ENCODE results near the gene SCG3.
"Not testable (repeated sequence)": the region's sequence is repeated elsewhere in the genome, so short reads cannot be mapped to it uniquely, and the experiment has no call there.

DNA sequence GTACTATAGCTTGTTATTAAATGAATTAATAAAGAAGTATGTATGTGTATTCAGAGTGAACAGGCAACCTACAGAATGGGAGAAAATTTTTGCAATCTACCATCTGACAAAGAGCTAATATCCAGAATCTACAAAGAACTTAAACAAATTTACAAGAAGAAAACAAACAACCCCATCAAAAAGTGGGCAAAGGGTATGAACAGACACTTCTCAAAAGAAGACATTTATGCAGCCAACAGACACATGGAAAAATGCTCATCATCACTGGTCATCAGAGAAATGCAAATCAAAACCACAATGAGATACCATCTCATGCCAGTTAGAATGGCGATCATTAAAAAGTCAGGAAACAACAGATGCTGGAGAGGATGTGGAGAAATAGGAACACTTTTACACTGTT lies 33.2 kb upstream of the SCG3 start:
- TF ChIP-seq, protein P1, sequence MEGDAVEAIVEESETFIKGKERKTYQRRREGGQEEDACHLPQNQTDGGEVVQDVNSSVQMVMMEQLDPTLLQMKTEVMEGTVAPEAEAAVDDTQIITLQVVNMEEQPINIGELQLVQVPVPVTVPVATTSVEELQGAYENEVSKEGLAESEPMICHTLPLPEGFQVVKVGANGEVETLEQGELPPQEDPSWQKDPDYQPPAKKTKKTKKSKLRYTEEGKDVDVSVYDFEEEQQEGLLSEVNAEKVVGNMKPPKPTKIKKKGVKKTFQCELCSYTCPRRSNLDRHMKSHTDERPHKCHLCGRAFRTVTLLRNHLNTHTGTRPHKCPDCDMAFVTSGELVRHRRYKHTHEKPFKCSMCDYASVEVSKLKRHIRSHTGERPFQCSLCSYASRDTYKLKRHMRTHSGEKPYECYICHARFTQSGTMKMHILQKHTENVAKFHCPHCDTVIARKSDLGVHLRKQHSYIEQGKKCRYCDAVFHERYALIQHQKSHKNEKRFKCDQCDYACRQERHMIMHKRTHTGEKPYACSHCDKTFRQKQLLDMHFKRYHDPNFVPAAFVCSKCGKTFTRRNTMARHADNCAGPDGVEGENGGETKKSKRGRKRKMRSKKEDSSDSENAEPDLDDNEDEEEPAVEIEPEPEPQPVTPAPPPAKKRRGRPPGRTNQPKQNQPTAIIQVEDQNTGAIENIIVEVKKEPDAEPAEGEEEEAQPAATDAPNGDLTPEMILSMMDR (IDR thresholded peaks at IDR 0.05), result not testable (repeated sequence)
- TF ChIP-seq, protein P2, sequence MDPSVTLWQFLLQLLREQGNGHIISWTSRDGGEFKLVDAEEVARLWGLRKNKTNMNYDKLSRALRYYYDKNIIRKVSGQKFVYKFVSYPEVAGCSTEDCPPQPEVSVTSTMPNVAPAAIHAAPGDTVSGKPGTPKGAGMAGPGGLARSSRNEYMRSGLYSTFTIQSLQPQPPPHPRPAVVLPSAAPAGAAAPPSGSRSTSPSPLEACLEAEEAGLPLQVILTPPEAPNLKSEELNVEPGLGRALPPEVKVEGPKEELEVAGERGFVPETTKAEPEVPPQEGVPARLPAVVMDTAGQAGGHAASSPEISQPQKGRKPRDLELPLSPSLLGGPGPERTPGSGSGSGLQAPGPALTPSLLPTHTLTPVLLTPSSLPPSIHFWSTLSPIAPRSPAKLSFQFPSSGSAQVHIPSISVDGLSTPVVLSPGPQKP (IDR thresholded peaks at IDR 0.05; ENCODE audit: low read depth, low read length), result not testable (repeated sequence)
- not testable (repeated sequence) for TF ChIP-seq KDM1A (IDR thresholded peaks at IDR 0.05; ENCODE audit: low read depth); MYC (IDR thresholded peaks at IDR 0.05; ENCODE audit: borderline replicate concordance, low read length)

Data from A549 (cell line).